SHP77 (cell line): ENCODE results near the gene ALG6.
A peak's percentile ranks its signal among the peaks of the same experiment; 100 is the strongest.

Source experiments
- DNase-seq, 2 experiments: peaks; one replicate each; lab custom pipeline; 2025; lab: John Stamatoyannopoulos, UW

Gene ALG6

DNA sequence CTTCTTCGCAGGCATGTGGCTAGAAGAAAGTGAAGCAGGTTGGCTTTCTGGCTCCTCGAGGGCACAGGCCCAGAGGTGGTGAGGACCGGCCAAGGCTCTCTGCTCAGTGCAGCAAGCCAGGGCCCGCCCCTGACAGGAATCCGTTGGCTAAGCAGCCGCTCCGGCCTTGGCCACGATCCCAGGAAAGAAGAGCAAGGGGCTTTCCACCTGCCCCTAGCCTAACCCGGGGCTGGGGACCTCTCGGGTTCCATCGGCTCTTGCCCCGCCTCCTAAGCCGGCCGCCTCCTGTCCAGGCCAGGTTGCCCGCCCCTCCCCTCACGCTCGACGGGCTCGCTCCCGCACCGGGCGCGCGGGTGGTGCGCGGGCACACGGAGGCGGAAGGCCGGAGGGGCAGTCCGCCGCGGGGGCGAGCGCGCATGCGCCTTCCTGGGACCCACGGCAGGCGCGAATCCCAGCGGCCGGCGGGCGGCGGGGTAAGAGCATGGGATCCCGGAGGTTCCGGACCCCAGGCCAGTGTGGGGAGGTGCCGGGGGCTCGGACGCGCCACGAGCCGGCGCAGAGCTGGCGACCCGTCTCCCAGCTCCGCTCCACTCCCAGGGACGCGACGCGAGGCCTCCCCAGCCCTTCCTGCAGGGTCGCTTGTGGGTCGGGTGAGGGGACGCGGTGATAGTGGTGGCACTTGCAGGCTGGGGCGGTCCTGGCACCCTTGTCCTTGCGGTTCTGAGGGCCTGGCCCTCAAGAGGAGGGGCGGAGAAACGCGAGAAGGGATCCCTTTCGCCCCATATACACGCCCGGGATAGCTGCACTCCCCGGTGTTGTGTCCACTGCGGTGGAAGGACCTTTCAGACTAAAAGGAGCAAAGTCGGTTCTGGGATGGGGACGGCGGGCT is at the start of gene ALG6:
Gene ALG6 (plus strand): TSS at position 413 of the 889 bp plus-strand sequence. CDS start 3,351 bp downstream, outside the sequence.
- DNase-seq, result peak; percentile 91 to 96

GRCh38 chr1:63317817-63318152 is 49.6 kb upstream of the ALG6 start:
- no peak for DNase-seq

DNA sequence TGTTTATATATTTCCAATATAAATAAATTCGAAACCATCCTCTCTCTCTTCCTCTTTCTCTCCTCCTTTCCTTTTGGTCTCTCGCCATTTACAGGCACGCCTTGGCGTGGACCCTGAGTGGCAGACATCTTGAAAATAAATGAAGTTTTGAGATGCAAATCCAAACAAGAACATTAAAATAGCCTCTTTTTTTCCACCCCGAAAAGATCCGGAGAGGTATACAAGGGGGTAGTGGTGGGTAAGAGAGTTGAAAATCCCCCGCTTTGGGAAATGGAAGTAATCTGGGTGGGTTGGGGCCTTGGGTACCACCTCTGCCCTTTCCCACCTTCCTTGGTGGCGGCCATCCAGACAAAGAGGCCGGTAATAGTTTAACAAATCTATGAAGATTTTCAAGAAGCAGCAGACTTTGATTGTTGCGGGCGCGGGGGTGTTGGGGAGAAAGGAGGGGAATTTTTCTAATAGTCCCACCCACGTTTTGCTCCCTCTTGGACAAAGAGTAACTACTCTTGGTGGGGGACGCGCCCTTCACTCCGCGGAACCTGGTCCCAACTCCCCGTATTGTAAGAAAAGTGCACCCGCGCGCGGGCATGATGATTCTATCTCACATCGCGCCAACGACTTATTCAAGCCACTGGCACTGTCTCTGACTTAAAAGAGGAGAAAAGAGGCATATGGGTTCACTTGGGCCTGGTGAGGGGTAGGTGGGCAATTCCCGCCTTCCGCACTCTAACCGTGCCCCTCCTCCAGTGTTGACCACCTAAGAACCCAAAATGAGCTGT is 49.0 kb upstream of the ALG6 start:
- no peak for DNase-seq

GRCh38 chr1:63319046-63320021 is 48.1 kb upstream of the ALG6 start:
- no peak for DNase-seq

DNA sequence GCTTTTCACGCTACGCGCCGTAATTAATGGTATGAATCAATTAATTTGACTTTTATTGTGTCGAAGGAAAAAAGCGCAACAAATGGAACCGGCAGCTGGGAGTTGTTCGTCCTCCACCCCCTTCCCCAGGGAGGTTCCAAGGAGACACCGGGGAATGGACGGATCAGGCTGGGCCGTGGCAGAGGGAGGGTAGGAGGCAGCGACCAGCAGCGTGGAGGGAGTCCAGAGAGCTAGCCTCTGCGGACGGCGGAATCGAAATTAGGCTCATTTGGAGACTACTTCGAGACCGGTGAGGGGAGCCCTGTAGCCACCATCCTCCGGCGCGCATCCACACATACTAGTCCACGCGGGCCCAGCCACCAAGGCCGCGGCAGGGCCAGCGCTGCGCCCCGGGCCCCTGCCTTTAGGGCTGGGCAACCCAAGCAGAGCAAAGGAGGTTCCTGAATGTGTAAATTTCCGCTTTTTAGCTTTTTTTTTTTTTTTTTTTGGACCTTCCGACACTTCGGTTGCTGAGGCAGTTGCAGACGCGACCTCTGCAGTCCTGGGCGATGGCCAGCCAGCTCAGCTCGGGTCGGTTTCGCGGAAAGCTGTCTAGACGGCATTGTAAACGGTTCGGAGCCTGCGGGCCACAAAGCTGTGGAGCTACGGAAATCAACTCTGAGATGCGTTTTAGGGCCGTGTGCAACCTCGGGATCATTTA is 47.3 kb upstream of the ALG6 start:
- no peak for DNase-seq

- no peak for DNase-seq
Observed at GRCh38 chr1:63321066-63321784, 46.2 kb upstream of the ALG6 start.

- DNase-seq, result no peak
Observed at GRCh38 chr1:63321785-63322113, 45.7 kb upstream of the ALG6 start.

GRCh38 chr1:63322114-63322943 is 45.1 kb upstream of the ALG6 start, which contains the start of gene FOXD3:
TSS of gene FOXD3 (plus strand) at chr1:63322567. CDS start at chr1:63323059, 492 bp downstream.
- DNase-seq, result peak; percentile 3 to 43

DNA sequence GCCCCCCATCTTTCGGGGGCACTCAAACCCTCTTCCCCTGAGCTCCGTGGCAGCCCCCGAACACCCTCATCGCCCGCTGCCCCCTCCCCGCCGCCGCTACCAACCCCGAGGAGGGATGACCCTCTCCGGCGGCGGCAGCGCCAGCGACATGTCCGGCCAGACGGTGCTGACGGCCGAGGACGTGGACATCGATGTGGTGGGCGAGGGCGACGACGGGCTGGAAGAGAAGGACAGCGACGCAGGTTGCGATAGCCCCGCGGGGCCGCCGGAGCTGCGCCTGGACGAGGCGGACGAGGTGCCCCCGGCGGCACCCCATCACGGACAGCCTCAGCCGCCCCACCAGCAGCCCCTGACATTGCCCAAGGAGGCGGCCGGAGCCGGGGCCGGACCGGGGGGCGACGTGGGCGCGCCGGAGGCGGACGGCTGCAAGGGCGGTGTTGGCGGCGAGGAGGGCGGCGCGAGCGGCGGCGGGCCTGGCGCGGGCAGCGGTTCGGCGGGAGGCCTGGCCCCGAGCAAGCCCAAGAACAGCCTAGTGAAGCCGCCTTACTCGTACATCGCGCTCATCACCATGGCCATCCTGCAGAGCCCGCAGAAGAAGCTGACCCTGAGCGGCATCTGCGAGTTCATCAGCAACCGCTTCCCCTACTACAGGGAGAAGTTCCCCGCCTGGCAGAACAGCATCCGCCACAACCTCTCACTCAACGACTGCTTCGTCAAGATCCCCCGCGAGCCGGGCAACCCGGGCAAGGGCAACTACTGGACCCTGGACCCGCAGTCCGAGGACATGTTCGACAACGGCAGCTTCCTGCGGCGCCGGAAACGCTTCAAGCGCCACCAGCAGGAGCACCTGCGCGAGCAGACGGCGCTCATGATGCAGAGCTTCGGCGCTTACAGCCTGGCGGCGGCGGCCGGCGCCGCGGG is 44.2 kb upstream of the ALG6 start:
- DNase-seq, result no peak

DNA sequence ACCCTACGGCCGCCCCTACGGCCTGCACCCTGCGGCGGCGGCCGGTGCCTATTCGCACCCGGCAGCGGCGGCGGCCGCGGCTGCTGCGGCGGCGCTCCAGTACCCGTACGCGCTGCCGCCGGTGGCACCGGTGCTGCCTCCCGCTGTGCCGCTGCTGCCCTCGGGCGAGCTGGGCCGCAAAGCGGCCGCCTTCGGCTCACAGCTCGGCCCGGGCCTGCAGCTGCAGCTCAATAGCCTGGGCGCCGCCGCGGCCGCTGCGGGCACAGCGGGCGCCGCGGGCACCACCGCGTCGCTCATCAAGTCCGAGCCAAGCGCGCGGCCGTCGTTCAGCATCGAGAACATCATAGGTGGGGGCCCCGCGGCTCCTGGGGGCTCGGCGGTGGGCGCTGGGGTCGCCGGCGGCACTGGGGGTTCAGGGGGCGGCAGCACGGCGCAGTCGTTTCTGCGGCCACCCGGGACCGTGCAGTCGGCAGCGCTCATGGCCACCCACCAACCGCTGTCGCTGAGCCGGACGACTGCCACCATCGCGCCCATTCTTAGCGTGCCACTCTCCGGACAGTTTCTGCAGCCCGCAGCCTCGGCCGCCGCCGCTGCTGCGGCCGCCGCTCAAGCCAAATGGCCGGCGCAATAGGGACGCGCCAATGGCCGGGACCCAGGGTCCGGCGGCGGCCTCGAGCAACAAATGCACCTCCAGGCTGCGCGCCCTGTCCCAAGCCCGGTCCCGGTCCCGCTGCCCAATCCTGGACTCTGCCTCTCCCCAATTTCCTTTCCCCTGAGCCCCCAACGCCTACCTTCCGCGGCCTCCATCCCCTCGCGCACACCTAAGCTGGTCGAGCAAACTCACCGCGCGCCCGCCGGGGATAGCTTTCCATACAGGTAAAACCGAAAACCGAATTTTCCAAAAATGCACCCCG is 43.3 kb upstream of the ALG6 start:
- DNase-seq, result no peak

DNA sequence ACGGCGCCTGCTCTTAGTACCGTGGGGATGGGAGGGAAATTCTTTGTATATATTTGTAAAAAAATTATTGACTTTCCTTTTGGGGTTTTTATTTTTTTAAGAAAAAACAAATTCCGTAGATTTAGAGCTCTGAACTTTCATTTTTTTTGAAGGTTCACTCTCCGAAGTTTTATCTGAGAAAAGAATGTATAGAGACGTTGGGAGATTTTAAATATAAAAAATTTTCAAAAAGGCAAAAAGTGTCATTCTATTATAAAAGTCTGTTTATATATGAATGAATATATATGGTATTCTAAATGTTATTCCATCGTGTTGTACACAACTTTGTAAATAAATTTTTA is 42.7 kb upstream of the ALG6 start:
- no peak for DNase-seq

GRCh38 chr1:63325279-63325985 is 42.0 kb upstream of the ALG6 start:
- DNase-seq, result no peak

GRCh38 chr1:63326106-63326472 is 41.3 kb upstream of the ALG6 start:
- no peak for DNase-seq

DNA sequence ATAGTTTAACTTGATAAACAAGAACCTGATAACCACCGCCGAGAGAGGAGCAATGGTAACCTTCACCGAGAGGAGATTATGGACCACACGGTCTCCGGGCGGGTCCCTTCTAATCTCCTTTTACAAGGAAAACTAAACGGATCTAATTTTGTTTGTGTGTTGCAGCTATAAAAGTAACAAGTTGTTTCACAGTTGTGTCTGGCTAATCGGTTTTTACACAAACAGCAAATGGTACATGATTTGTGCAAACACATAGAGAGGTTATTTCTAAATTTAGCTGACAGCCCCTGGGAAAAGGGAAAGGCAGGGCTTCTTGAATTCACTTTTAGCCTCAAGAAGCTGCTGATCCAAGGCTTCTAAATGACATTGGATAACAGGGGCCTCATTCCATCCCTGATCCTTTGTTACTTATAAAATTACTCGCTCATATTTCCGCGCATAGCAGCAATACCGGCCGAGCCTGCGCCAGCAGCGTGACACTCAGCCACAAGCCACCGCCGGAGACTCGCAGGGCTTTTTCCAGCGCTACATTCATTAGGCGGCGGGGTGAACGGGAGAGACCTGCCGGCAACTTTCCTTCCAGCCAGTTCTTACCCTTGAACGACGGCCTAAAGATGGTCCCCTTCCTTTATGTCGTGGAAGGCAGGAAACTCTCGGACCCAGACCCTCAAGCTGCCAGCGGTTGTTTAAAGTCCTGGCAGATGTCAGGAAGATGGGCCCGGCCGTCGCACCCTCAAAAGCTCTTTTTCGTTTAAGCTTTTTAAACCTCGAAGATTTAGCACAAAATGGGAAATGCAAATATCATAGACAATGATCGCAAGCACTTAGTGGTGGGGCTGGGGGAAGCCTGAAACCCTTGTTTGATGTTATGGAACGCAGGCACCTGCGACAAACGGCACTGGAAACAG is 40.7 kb upstream of the ALG6 start:
- no peak for DNase-seq

GRCh38 chr1:63327417-63328054 is 39.9 kb upstream of the ALG6 start:
- DNase-seq, result peak; percentile 39 to 57

- DNase-seq, result no peak
Observed at GRCh38 chr1:63328122-63328521, 39.3 kb upstream of the ALG6 start.
